ENCODE measurements around the gene NPTN. TPM values are rescaled to one million over a fixed set of nuclear protein-coding genes. Genes with fewer than 3 reads are reported as not detected.
A peak's percentile ranks its signal among the peaks of the same experiment; 100 is the strongest.

The NPTN gene
- total and polyA plus RNA-seq, 2 donors from 2014 or later = 100 to 130 TPM

DNA sequence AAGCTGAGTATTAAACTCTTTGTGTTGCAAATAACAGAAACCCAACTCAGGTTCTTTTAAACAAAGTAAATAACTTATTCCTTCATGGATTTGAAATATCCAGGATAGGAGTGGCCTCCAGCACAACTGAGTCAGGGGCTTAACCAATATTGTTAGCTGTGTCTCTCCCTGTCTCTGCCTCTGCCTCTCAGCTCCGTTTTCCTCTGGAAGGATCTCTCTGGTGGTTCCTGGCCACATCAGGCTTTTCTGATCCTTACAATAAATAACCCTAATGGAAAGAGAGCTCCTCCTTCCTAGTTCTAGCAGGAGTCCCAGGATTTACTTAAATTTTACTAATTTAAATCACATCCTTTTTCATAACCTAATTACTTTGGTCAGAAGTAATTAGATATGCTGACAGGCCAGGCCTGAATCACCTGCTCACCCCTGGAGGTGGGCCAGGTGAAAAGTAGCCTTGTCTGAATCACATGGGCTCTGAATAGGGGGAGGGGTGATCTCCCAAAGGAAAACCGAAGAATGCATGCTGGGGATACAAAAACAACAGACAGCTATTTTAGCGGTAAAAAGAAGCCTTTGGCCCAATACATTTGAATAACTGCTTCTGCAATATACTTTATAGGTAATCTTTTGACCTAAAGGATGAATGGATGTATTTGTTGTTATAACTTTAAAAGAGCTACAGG, 114.9 kb downstream of the NPTN start:
- Histone ChIP-seq H3K4me1 (ENCODE audit: control insufficient read depth in 2 of 3, insufficient read depth in 2 of 3, low read depth in 1 of 3, low read length in 3 of 3) (no peaks in the 10 kb centered on the region), H3K36me3 (ENCODE audit: control insufficient read depth in 2 of 3, insufficient read depth in 3 of 3, low read length in 3 of 3) (no peaks in the 10 kb centered on the region), H3K9me3 (ENCODE audit: control insufficient read depth in 2 of 3, insufficient read depth in 1 of 3, low read length in 3 of 3) (peaks cover 0 to 2% (median 0%) of the 10 kb centered on the region in 3 donors), H3K4me3 (ENCODE audit: low read length in 3 of 3) (no peak overlapping the region), H3K9ac (ENCODE audit: low read length in 3 of 3) (no peak overlapping the region), H3K27me3 (ENCODE audit: control insufficient read depth, insufficient read depth, low read length) (no peaks in the 10 kb centered on the region), H3K27ac (ENCODE audit: low read depth in 2 of 2, low read length in 2 of 2) (no peak overlapping the region)
- DNase-seq (peak in 1 of 5 donors; percentile 29), FAIRE-seq (no peak)
- TF ChIP-seq, protein P1, sequence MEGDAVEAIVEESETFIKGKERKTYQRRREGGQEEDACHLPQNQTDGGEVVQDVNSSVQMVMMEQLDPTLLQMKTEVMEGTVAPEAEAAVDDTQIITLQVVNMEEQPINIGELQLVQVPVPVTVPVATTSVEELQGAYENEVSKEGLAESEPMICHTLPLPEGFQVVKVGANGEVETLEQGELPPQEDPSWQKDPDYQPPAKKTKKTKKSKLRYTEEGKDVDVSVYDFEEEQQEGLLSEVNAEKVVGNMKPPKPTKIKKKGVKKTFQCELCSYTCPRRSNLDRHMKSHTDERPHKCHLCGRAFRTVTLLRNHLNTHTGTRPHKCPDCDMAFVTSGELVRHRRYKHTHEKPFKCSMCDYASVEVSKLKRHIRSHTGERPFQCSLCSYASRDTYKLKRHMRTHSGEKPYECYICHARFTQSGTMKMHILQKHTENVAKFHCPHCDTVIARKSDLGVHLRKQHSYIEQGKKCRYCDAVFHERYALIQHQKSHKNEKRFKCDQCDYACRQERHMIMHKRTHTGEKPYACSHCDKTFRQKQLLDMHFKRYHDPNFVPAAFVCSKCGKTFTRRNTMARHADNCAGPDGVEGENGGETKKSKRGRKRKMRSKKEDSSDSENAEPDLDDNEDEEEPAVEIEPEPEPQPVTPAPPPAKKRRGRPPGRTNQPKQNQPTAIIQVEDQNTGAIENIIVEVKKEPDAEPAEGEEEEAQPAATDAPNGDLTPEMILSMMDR (IDR thresholded peaks at IDR 0.05; ENCODE audit: borderline replicate concordance, extremely low read depth, insufficient read depth) = no peak
- intact Hi-C loops (cut with DNase I) = no loop called here

DNA sequence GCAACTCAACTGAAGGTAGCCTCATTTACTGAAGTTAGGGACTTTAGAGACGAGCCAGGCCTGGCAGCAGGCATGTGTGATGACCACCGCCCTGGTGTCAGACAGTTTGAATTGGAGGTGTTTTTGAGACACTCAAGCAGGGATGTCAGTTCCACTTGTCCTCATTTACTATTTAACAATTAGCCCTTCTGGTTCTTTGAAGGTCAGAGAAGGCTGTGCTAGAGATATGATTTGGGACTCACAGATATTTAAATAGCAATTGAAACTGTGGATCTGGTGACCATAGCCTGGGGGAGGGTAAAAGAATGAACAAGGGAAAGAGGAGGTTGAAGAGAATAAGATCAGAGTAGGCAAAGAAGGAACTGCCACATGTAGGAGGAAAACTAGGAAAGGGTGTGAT, 115.6 kb downstream of the NPTN start:
- H3K4me1 ChIP-seq (ENCODE audit: control insufficient read depth in 2 of 3, insufficient read depth in 2 of 3, low read depth in 1 of 3, low read length in 3 of 3) = no peaks in the 10 kb centered on the region
- H3K36me3 ChIP-seq (ENCODE audit: control insufficient read depth in 2 of 3, insufficient read depth in 3 of 3, low read length in 3 of 3) = no peaks in the 10 kb centered on the region
- H3K9me3 ChIP-seq (ENCODE audit: control insufficient read depth in 2 of 3, insufficient read depth in 1 of 3, low read length in 3 of 3) = no peaks in the 10 kb centered on the region
- FAIRE-seq = no peak
- no peak overlapping the region for H3K27ac ChIP-seq (ENCODE audit: low read depth in 2 of 2, low read length in 2 of 2)
- H3K9ac ChIP-seq (ENCODE audit: low read length in 3 of 3) = no peak overlapping the region
- TF ChIP-seq, protein P1 (IDR thresholded peaks at IDR 0.05; ENCODE audit: borderline replicate concordance, extremely low read depth, insufficient read depth) = no peak
- no peaks in the 10 kb centered on the region for H3K27me3 ChIP-seq (ENCODE audit: control insufficient read depth, insufficient read depth, low read length)
- intact Hi-C loops (cut with DNase I) = no loop called here
- no peak overlapping the region for H3K4me3 ChIP-seq (ENCODE audit: low read length in 3 of 3)
- no peak for DNase-seq

DNA sequence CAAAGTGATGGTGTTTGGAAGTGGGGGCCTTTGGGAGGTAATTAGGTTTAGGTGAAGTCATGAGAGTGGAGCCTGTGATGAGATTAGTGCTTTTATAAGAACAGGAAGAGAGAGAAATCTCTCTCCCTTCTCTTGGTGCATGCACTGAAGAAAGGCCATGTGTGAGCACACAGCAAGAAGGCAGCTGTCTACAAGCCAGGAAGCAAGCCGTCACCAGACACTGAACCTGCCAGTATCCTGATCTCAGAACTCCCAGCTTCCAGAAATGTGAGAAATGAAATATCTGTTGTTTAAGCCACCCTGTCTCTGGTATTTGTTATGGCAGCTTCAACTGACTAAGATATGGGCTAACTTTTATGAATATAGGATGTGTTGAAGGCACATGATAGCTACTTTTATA, 117.7 kb downstream of the NPTN start:
- intact Hi-C loops (cut with DNase I) = no loop called here
- Histone ChIP-seq H3K9me3 (ENCODE audit: control insufficient read depth in 2 of 3, insufficient read depth in 1 of 3, low read length in 3 of 3) (no peaks in the 10 kb centered on the region), H3K4me1 (ENCODE audit: control insufficient read depth in 2 of 3, insufficient read depth in 2 of 3, low read depth in 1 of 3, low read length in 3 of 3) (no peaks in the 10 kb centered on the region), H3K36me3 (ENCODE audit: control insufficient read depth in 2 of 3, insufficient read depth in 3 of 3, low read length in 3 of 3) (no peaks in the 10 kb centered on the region), H3K27ac (ENCODE audit: low read depth in 2 of 2, low read length in 2 of 2) (no peak overlapping the region), H3K27me3 (ENCODE audit: control insufficient read depth, insufficient read depth, low read length) (no peaks in the 10 kb centered on the region), H3K9ac (ENCODE audit: low read length in 3 of 3) (no peak overlapping the region), H3K4me3 (ENCODE audit: low read length in 3 of 3) (no peak overlapping the region)
- DNase-seq (no peak), FAIRE-seq (no peak)
- TF ChIP-seq, protein P1 (IDR thresholded peaks at IDR 0.05; ENCODE audit: borderline replicate concordance, extremely low read depth, insufficient read depth) = no peak

Other genes with a start within 250 kb of the NPTN start
- gene REC114, start 190.2 kb downstream of the NPTN start, total RNA-seq = not detected
- gene REC114, start 190.2 kb downstream of the NPTN start, polyA plus RNA-seq (ENCODE audit: insufficient read depth, low read depth, low replicate concordance) = not detected
- gene CD276, start 51.0 kb upstream of the NPTN start, total RNA-seq = 31.5 TPM
- gene CD276, start 51.0 kb upstream of the NPTN start, polyA plus RNA-seq (ENCODE audit: insufficient read depth, low read depth, low replicate concordance) = 25.0 TPM
- 4.2 TPM for gene INSYN1, start 120.0 kb upstream of the NPTN start, total RNA-seq
- 39.6 TPM for gene INSYN1, start 120.0 kb upstream of the NPTN start, polyA plus RNA-seq (ENCODE audit: insufficient read depth, low read depth, low replicate concordance)
- not detected for gene TBC1D21, start 240.2 kb upstream of the NPTN start, total RNA-seq
- not detected for gene TBC1D21, start 240.2 kb upstream of the NPTN start, polyA plus RNA-seq (ENCODE audit: insufficient read depth, low read depth, low replicate concordance)